WTC11 (cell line): ENCODE data around the gene SUMF1. TPM values are rescaled to one million over a fixed set of nuclear protein-coding genes. Genes with fewer than 3 reads are reported as not detected.

ENCODE experiments used
- ATAC-seq: fragments of 200-7000 bp; cut with Tn5 transposase; 2 replicates; pipeline ENCODE4 v1.10.0; 2021; ENCODE audit warnings: mild to moderate bottlenecking, moderate library complexity
- CTCF ChIA-PET: fragments of 300-600 bp; sonication (Branson Sonifier 250); formaldehyde crosslinking; loops from one replicate; lab custom pipeline; 2021; ENCODE audit warnings: antibody characterized with exemption; lab: Charles Lee
- POLR2A ChIA-PET: fragments of 350-600 bp; sonication (Branson Sonifier 250); formaldehyde crosslinking; loops from one replicate; lab custom pipeline; 2021; ENCODE audit warnings: antibody characterized with exemption; lab: Charles Lee
- DNase-seq: peaks from one replicate; pipeline ENCODE4 v3.0.0; 2021; ENCODE audit warnings: low spot score
- H3K27ac Mint-ChIP-seq: 2 replicates; pipeline ENCODE4 v1.8.0; 2021; ENCODE audit warnings: mixed read lengths
- H3K27me3 Mint-ChIP-seq: 2 replicates; pipeline ENCODE4 v1.8.0; 2021; ENCODE audit warnings: low read depth, mild to moderate bottlenecking, moderate library complexity, mixed read lengths
- H3K36me3 Mint-ChIP-seq: 2 replicates; pipeline ENCODE4 v1.8.0; 2021; ENCODE audit warnings: mixed read lengths
- H3K4me1 Mint-ChIP-seq: 2 replicates; pipeline ENCODE4 v1.8.0; 2022; ENCODE audit warnings: mixed read lengths
- H3K4me3 Mint-ChIP-seq: 2 replicates; pipeline ENCODE4 v1.8.0; 2021; ENCODE audit warnings: mild to moderate bottlenecking, moderate library complexity, mixed read lengths
- H3K9me3 Mint-ChIP-seq: 2 replicates; pipeline ENCODE4 v1.8.0; 2021; ENCODE audit warnings: mixed read lengths
- ATF1 ChIP-seq: sonication (generic); formaldehyde crosslinking; IDR thresholded peaks from 2 replicates; pipeline ENCODE4 v1.8.1; 2023; ENCODE audit warnings: mild to moderate bottlenecking, moderate library complexity, missing genetic modification reagents
- ATF6 ChIP-seq: sonication (generic); formaldehyde crosslinking; IDR thresholded peaks from 2 replicates; pipeline ENCODE4 v1.8.1; 2023; ENCODE audit warnings: mild to moderate bottlenecking, missing genetic modification reagents
- ERG ChIP-seq: fragments of 250-450 bp; sonication (Bioruptor Pico); IDR thresholded peaks from 2 replicates; pipeline ENCODE4 v1.8.0; 2021; ENCODE audit warnings: mild to moderate bottlenecking
- ETV6 ChIP-seq: sonication (generic); formaldehyde crosslinking; IDR thresholded peaks from 2 replicates; pipeline ENCODE4 v1.8.1; 2022; ENCODE audit warnings: mild to moderate bottlenecking, missing genetic modification reagents
- FOXK1 ChIP-seq: sonication (generic); formaldehyde crosslinking; IDR thresholded peaks from 2 replicates; pipeline ENCODE4 v1.8.0; 2022; ENCODE audit warnings: mild to moderate bottlenecking, moderate library complexity, missing genetic modification reagents
- HMGA2 ChIP-seq: fragments of 250-450 bp; sonication (Bioruptor Pico); IDR thresholded peaks from 2 replicates; pipeline ENCODE4 v1.4.0; 2021; ENCODE audit warnings: mild to moderate bottlenecking, moderate library complexity
- IRF1 ChIP-seq: sonication (generic); formaldehyde crosslinking; IDR thresholded peaks from 2 replicates; pipeline ENCODE4 v1.8.0; 2023; ENCODE audit warnings: missing genetic modification reagents
- JUN ChIP-seq: sonication (generic); formaldehyde crosslinking; IDR thresholded peaks from 2 replicates; pipeline ENCODE4 v1.8.0; 2023; ENCODE audit warnings: mild to moderate bottlenecking, missing genetic modification reagents
- MYBL2 ChIP-seq: sonication (generic); formaldehyde crosslinking; IDR thresholded peaks from 2 replicates; pipeline ENCODE4 v1.8.1; 2023; ENCODE audit warnings: mild to moderate bottlenecking, moderate library complexity, missing genetic modification reagents
- NFATC4 ChIP-seq: fragments of 250-450 bp; sonication (Bioruptor Pico); IDR thresholded peaks from 2 replicates; pipeline ENCODE4 v1.9.0; 2021; ENCODE audit warnings: mild to moderate bottlenecking
- NFYB ChIP-seq: sonication (generic); formaldehyde crosslinking; conservative IDR thresholded peaks from 2 replicates; pipeline ENCODE4 v1.8.0; 2022; ENCODE audit warnings: low read depth, missing genetic modification reagents
- NR2C2 ChIP-seq: sonication (generic); formaldehyde crosslinking; IDR thresholded peaks from 2 replicates; pipeline ENCODE4 v1.8.0; 2022; ENCODE audit warnings: mild to moderate bottlenecking, missing genetic modification reagents
- PRRX2 ChIP-seq: fragments of 250-450 bp; sonication (Bioruptor Pico); IDR thresholded peaks from 2 replicates; pipeline ENCODE4 v1.8.0; 2021; ENCODE audit warnings: mild to moderate bottlenecking
- SOX15 ChIP-seq: fragments of 250-450 bp; sonication (Bioruptor Pico); IDR thresholded peaks from 2 replicates; pipeline ENCODE4 v1.9.0; 2021; ENCODE audit warnings: mild to moderate bottlenecking
- SP1 ChIP-seq: sonication (generic); formaldehyde crosslinking; conservative IDR thresholded peaks from 2 replicates; pipeline ENCODE4 v1.8.1; 2022; ENCODE audit warnings: missing genetic modification reagents
- STAT6 ChIP-seq: sonication (generic); formaldehyde crosslinking; conservative IDR thresholded peaks from 2 replicates; pipeline ENCODE4 v1.8.1; 2023; ENCODE audit warnings: mild to moderate bottlenecking, low read depth, missing genetic modification reagents, moderate library complexity
- TCF7 ChIP-seq: sonication (generic); formaldehyde crosslinking; IDR thresholded peaks from 2 replicates; pipeline ENCODE4 v1.8.0; 2022; ENCODE audit warnings: mild to moderate bottlenecking, low read depth, missing genetic modification reagents, moderate library complexity
- TEAD4 ChIP-seq: sonication (generic); formaldehyde crosslinking; IDR thresholded peaks from 2 replicates; pipeline ENCODE4 v1.8.0; 2022; ENCODE audit warnings: mild to moderate bottlenecking, missing genetic modification reagents
- USF2 ChIP-seq: sonication (generic); formaldehyde crosslinking; IDR thresholded peaks from 2 replicates; pipeline ENCODE4 v1.8.1; 2023; ENCODE audit warnings: mild to moderate bottlenecking, missing genetic modification reagents, moderate library complexity
- ZNF138 ChIP-seq: sonication (generic); formaldehyde crosslinking; conservative IDR thresholded peaks from 2 replicates; pipeline ENCODE4 v1.8.1; 2022; ENCODE audit warnings: mild to moderate bottlenecking, moderate library complexity, missing genetic modification reagents
- ZNF263 ChIP-seq: sonication (generic); formaldehyde crosslinking; IDR thresholded peaks from 2 replicates; pipeline ENCODE4 v1.8.1; 2022; ENCODE audit warnings: low read depth, mild to moderate bottlenecking, moderate library complexity, missing genetic modification reagents
- ZNF423 ChIP-seq: fragments of 250-450 bp; sonication (Bioruptor Pico); IDR thresholded peaks from 2 replicates; pipeline ENCODE4 v2.1.2; 2022; ENCODE audit warnings: mild to moderate bottlenecking, moderate library complexity
- total RNA-seq: library from RNA; stranded (reverse); gene quantifications from 3 replicates; pipeline ENCODE4 v1.2.3, GENCODE V29; 2021
- TF ChIP-seq, protein P1 (sequence below): sonication (generic); formaldehyde crosslinking; IDR thresholded peaks from 2 replicates; pipeline ENCODE4 v1.8.0; 2022; ENCODE audit warnings: missing genetic modification reagents
- TF ChIP-seq, protein P2 (sequence below): sonication (generic); formaldehyde crosslinking; IDR thresholded peaks from 2 replicates; pipeline ENCODE4 v1.8.0; 2022; ENCODE audit warnings: mild to moderate bottlenecking, missing genetic modification reagents

SUMF1 gene
- total RNA-seq, 1 experiment from 2014 or later: 10.4 TPM

DNA sequence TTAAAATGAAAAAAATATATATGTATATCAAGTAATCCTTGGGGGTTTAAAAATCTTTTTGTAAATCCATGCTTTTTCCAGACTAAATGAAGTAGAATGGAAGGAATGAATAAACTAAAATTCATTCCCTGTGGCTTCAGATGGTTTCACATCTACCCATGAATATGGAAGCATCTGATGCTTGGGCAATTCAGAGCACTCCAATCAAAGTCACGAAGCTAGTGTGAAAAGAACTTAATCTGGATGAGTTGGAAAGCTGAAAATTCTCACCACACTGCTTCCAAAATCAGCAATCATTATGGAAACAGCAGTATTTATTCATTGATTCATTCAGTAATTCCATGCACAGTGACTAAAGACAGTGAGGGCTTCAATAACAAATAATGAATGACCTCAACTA, 55.2 kb downstream of the SUMF1 start (continued):
- TF ChIP-seq, protein P1, sequence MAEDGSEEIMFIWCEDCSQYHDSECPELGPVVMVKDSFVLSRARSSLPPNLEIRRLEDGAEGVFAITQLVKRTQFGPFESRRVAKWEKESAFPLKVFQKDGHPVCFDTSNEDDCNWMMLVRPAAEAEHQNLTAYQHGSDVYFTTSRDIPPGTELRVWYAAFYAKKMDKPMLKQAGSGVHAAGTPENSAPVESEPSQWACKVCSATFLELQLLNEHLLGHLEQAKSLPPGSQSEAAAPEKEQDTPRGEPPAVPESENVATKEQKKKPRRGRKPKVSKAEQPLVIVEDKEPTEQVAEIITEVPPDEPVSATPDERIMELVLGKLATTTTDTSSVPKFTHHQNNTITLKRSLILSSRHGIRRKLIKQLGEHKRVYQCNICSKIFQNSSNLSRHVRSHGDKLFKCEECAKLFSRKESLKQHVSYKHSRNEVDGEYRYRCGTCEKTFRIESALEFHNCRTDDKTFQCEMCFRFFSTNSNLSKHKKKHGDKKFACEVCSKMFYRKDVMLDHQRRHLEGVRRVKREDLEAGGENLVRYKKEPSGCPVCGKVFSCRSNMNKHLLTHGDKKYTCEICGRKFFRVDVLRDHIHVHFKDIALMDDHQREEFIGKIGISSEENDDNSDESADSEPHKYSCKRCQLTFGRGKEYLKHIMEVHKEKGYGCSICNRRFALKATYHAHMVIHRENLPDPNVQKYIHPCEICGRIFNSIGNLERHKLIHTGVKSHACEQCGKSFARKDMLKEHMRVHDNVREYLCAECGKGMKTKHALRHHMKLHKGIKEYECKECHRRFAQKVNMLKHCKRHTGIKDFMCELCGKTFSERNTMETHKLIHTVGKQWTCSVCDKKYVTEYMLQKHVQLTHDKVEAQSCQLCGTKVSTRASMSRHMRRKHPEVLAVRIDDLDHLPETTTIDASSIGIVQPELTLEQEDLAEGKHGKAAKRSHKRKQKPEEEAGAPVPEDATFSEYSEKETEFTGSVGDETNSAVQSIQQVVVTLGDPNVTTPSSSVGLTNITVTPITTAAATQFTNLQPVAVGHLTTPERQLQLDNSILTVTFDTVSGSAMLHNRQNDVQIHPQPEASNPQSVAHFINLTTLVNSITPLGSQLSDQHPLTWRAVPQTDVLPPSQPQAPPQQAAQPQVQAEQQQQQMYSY: no peak
- TF ChIP-seq SOX15 (CRISPR knock-in tag) (no peak), ZNF263 (CRISPR knock-in tag) (no peak)
- TF ChIP-seq, all 79 proteins: peak for 0

DNA sequence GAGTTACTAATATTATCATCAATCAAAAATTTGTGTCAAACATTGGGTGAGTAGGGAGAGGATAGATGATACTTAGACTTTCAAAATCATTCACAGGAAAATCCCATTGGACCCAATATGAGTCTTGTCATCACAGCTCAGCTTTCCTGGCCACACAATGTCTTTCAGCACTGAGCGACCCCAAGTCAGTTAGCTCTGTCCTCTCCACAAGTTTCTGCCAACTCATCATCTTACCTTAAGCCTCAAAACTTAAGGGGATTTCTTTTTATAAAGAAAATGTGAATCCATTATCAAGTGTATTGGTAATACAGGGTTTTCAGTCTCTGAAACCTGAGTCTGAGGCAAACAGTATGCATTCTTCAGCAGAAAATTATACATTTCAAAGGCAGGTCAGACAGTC, 55.8 kb downstream of the SUMF1 start:
- no peak overlapping the region for H3K27ac Mint-ChIP-seq
- ATAC-seq: no peak

GRCh38 chr3:4410606-4411005, 56.5 kb downstream of the SUMF1 start:
- Mint-ChIP-seq H3K4me1 (no peaks in the 10 kb centered on the region), H3K27ac (no peak overlapping the region), H3K9me3 (no peaks in the 10 kb centered on the region), H3K27me3 (no peaks in the 10 kb centered on the region), H3K4me3 (no peak overlapping the region), H3K36me3 (peaks cover 3% of the 10 kb centered on the region; the same call in 1 of the 2 replicates)
- ATAC-seq: no peak
- CTCF ChIA-PET: no interaction called here
- no peak for DNase-seq
- POLR2A ChIA-PET: no interaction called here
- TF ChIP-seq IRF1 (no peak), JUN (CRISPR knock-in tag) (no peak), TEAD4 (CRISPR knock-in tag) (no peak), ZNF138 (CRISPR knock-in tag) (no peak), NR2C2 (no peak), ZNF423 (CRISPR knock-in tag) (no peak), SP1 (CRISPR knock-in tag) (no peak), NFYB (CRISPR knock-in tag) (no peak), MYBL2 (CRISPR knock-in tag) (no peak), STAT6 (no peak), USF2 (CRISPR knock-in tag) (no peak), NFATC4 (CRISPR knock-in tag) (no peak), TCF7 (no peak), ATF6 (CRISPR knock-in tag) (no peak)
- TF ChIP-seq, protein P2, sequence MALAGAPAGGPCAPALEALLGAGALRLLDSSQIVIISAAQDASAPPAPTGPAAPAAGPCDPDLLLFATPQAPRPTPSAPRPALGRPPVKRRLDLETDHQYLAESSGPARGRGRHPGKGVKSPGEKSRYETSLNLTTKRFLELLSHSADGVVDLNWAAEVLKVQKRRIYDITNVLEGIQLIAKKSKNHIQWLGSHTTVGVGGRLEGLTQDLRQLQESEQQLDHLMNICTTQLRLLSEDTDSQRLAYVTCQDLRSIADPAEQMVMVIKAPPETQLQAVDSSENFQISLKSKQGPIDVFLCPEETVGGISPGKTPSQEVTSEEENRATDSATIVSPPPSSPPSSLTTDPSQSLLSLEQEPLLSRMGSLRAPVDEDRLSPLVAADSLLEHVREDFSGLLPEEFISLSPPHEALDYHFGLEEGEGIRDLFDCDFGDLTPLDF: no peak

More for the DNA sequence above, 55.8 kb downstream of the SUMF1 start:
- ChIA-PET CTCF (no interaction called here), POLR2A (no interaction called here)
- H3K9me3 Mint-ChIP-seq: no peaks in the 10 kb centered on the region
- no peak for DNase-seq
- no peaks in the 10 kb centered on the region for H3K27me3 Mint-ChIP-seq
- H3K4me1 Mint-ChIP-seq: no peaks in the 10 kb centered on the region
- H3K36me3 Mint-ChIP-seq: peaks cover 3% of the 10 kb centered on the region; the same call in 1 of the 2 replicates
- TF ChIP-seq ATF1 (no peak), ERG (CRISPR knock-in tag) (no peak), ZNF423 (CRISPR knock-in tag) (no peak), FOXK1 (CRISPR knock-in tag) (no peak), ZNF138 (CRISPR knock-in tag) (no peak), ETV6 (CRISPR knock-in tag) (no peak), PRRX2 (CRISPR knock-in tag) (no peak), HMGA2 (no peak)
- H3K4me3 Mint-ChIP-seq: no peak overlapping the region
